Fibroblast of the aortic adventitia (primary cell): ENCODE results near the gene PPL. TPM values are rescaled to one million over a fixed set of nuclear protein-coding genes. Genes with fewer than 3 reads are reported as not detected.

ENCODE experiments used
- DNase-seq: peaks from one replicate; pipeline ENCODE4 v3.0.0-alpha.2; 2010; ENCODE audit warnings: low read depth
- H3K4me3 ChIP-seq: 2 replicates; pipeline ENCODE4 v1.5.1; 2011; ENCODE audit warnings: low read depth, mild to moderate bottlenecking, control low read depth, low read length, moderate library complexity
- CTCF ChIP-seq: IDR thresholded peaks from 2 replicates; pipeline ENCODE4 v1.5.1; 2011; ENCODE audit warnings: mild to moderate bottlenecking, low read length, control low read depth, inconsistent platforms; ENCODE audit not compliant: insufficient read depth
- total RNA-seq: library from RNA; depleted of rRNA; stranded (reverse); fragments of >200 nt; gene quantifications from 2 replicates; pipeline ENCODE4 v1.2.3, GENCODE V29; 2012; ENCODE audit warnings: low replicate concordance

Gene PPL
- total RNA-seq, 1 donor, result 57.9 TPM

GRCh38 chr16:4846503-4846900 lies 90.4 kb downstream of the PPL start:
- H3K4me3 ChIP-seq, result peak overlapping the region; percentile 83
- TF ChIP-seq CTCF, result no peak
- peak; percentile 51 for DNase-seq

- no peak for TF ChIP-seq CTCF
- no peak overlapping the region for H3K4me3 ChIP-seq
- DNase-seq, result no peak
Measured at GRCh38 chr16:4840984-4841383, 96.0 kb downstream of the PPL start.

GRCh38 chr16:4839942-4840341 lies 97.0 kb downstream of the PPL start:
- no peak for DNase-seq
- no peak overlapping the region for H3K4me3 ChIP-seq
- TF ChIP-seq CTCF, result no peak

- no peak for TF ChIP-seq CTCF
- H3K4me3 ChIP-seq, result no peak overlapping the region
- no peak for DNase-seq
Measured at GRCh38 chr16:4837733-4838501, 99.0 kb downstream of the PPL start.

- TF ChIP-seq CTCF, result no peak
- no peak for DNase-seq
- H3K4me3 ChIP-seq, result no peak overlapping the region
Measured at GRCh38 chr16:4836727-4837126, 100.2 kb downstream of the PPL start.

GRCh38 chr16:4833584-4833983 lies 103.4 kb downstream of the PPL start:
- no peak for DNase-seq
- H3K4me3 ChIP-seq, result no peak overlapping the region
- TF ChIP-seq CTCF, result no peak
